ENCODE data around the gene PEPD. TPM values are rescaled to one million over a fixed set of nuclear protein-coding genes. Genes with fewer than 3 reads are reported as not detected.

PEPD gene
- total and polyA plus RNA-seq, 10 of the 15 experiments (the other 5 are each of a cell fraction or from before 2014, with no cell fraction given): 1.4 to 52.0 (median 20.2) TPM

- FAIRE-seq (no peak), ATAC-seq (no peak), DNase-seq (ENCODE audit: low read depth, low spot score) (no peak)
- H3K4me1 ChIP-seq (ENCODE audit: control insufficient read depth, insufficient read depth, low read length): no peaks in the 10 kb centered on the region
- H3K4me2 ChIP-seq (ENCODE audit: control insufficient read depth, insufficient read depth): no peak overlapping the region
- ChIA-PET POLR2A (no interaction called here), RAD21 (ENCODE audit: unreplicated experiment) (no interaction called here), SMC1A (ENCODE audit: uncharacterized antibody, unreplicated experiment) (no interaction called here), CTCF (no interaction called here)
- H2AFZ ChIP-seq (ENCODE audit: control insufficient read depth, low read depth, low read length): no peak overlapping the region
- H3K9me3 ChIP-seq (replicated peaks; ENCODE audit: control insufficient read depth, insufficient read depth, low read length): no peaks in the 10 kb centered on the region
- no peaks in the 10 kb centered on the region; a peak in 1 of 4 replicates for H3K36me3 ChIP-seq (ENCODE audit: control insufficient read depth in 2 of 2, insufficient read depth in 2 of 2, low read length in 1 of 2)
- no peak overlapping the region for H3K4me3 ChIP-seq
- TF ChIP-seq NBN (IDR thresholded peaks at IDR 0.05) (no peak), RAD51 (IDR thresholded peaks at IDR 0.05) (no peak), RFX5 (IDR thresholded peaks at IDR 0.05; ENCODE audit: low read depth, low read length) (no peak), JUND (IDR thresholded peaks at IDR 0.05; ENCODE audit: low read depth, low read length) (no peak)
- TF ChIP-seq, protein P1, sequence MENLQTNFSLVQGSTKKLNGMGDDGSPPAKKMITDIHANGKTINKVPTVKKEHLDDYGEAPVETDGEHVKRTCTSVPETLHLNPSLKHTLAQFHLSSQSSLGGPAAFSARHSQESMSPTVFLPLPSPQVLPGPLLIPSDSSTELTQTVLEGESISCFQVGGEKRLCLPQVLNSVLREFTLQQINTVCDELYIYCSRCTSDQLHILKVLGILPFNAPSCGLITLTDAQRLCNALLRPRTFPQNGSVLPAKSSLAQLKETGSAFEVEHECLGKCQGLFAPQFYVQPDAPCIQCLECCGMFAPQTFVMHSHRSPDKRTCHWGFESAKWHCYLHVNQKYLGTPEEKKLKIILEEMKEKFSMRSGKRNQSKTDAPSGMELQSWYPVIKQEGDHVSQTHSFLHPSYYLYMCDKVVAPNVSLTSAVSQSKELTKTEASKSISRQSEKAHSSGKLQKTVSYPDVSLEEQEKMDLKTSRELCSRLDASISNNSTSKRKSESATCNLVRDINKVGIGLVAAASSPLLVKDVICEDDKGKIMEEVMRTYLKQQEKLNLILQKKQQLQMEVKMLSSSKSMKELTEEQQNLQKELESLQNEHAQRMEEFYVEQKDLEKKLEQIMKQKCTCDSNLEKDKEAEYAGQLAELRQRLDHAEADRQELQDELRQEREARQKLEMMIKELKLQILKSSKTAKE (IDR thresholded peaks at IDR 0.05; ENCODE audit: low read depth, poor library complexity, severe bottlenecking): no peak
- no peak overlapping the region for H3K9ac ChIP-seq (ENCODE audit: control insufficient read depth, insufficient read depth, low read length)
- intact Hi-C loops (cut with micrococcal nuclease; ENCODE audit: unreplicated experiment): no loop called here
- no TSS peak for BruUV-seq (replicated peaks)
- 93% methylated on average over 28 of the region's 28 CpGs for WGBS (ENCODE audit: insufficient coverage, insufficient replicate concordance, low lambda C conversion rate, missing lambda C conversion rate)
- no peaks in the 10 kb centered on the region for H3K27me3 ChIP-seq (replicated peaks in 1 of 2; ENCODE audit: control insufficient read depth in 2 of 2, insufficient read depth in 2 of 2, low read length in 1 of 2)
- no peak overlapping the region for H3K27ac ChIP-seq (ENCODE audit: control insufficient read depth, insufficient read depth)
- no peaks in the 10 kb centered on the region for H3K79me2 ChIP-seq (ENCODE audit: control insufficient read depth, insufficient read depth, low read length)
- no peaks in the 10 kb centered on the region for H4K20me1 ChIP-seq (ENCODE audit: control insufficient read depth, insufficient read depth)
- in situ Hi-C loops (cut with MboI): no loop called here
These were observed 132.7 kb downstream of the PEPD start for GRCh38 chr19:33388725-33389420.
